ENCODE measurements around the gene SDK1. TPM values are rescaled to one million over a fixed set of nuclear protein-coding genes. Genes with fewer than 3 reads are reported as not detected.

SDK1 gene
- total and polyA plus RNA-seq, 7 experiments from 2014 or later = 0.07 to 2.5 (median 0.54) TPM

DNA sequence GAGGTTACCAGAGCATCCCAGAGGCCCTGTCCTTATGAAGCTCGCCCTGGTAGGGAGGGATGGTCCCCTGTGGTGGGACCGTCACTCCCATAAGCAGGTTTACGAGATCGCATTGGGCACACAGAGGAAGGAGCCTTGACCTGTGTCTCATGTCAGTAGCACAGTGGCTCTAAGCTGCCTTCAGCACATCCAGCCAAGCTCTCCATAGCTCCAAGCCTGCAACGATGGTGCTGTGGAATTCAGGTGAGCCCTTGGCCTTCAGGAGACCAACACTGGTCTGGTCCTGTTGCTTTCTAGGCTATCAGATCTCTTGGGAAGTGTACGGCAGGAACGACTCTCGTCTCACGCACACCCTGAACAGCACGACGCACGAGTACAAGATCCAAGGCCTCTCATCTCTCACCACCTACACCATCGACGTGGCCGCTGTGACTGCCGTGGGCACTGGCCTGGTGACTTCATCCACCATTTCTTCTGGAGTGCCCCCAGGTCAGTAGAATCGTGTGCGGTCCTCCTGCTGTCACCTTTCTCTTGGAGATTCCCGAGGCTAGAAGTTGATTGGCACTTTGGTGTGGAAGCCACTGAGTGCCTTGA is 775.7 kb downstream of the SDK1 start:
- H3K27ac ChIP-seq (ENCODE audit: low read depth, low read length) = no peak overlapping the region
- no peaks in the 10 kb centered on the region for H3K9me3 ChIP-seq (ENCODE audit: control insufficient read depth in 2 of 3, low read length in 3 of 3)
- intact Hi-C loops (cut with micrococcal nuclease) = no loop called here
- Mint-ChIP-seq H3K4me1 (peaks cover 0 to 4% (median 0%) of the 10 kb centered on the region in 7 donors), H3K4me3 (no peak overlapping the region), H3K27ac (no peak overlapping the region), H3K36me3 (peaks cover 0 to 20% (median 5%) of the 10 kb centered on the region in 5 donors), H3K27me3 (peaks cover 0 to 2% (median 0%) of the 10 kb centered on the region in 5 donors), H3K9me3 (peaks cover 0 to 5% (median 0%) of the 10 kb centered on the region in 11 donors)
- no peaks in the 10 kb centered on the region for H3K4me1 ChIP-seq (ENCODE audit: control insufficient read depth in 2 of 2, insufficient read depth in 2 of 2, low read length in 2 of 2)
- no peak overlapping the region for H3K4me3 ChIP-seq (ENCODE audit: low read length)
- no peaks in the 10 kb centered on the region for H3K36me3 ChIP-seq (ENCODE audit: control insufficient read depth in 2 of 3, insufficient read depth in 3 of 3, low read length in 3 of 3)
- ATAC-seq (no peak), DNase-seq (no peak)
- H3K27me3 ChIP-seq (ENCODE audit: control insufficient read depth in 2 of 2, insufficient read depth in 2 of 2, low read length in 2 of 2) = no peaks in the 10 kb centered on the region
- ChIA-PET CTCF (no interaction called here), POLR2A (no interaction called here)

DNA sequence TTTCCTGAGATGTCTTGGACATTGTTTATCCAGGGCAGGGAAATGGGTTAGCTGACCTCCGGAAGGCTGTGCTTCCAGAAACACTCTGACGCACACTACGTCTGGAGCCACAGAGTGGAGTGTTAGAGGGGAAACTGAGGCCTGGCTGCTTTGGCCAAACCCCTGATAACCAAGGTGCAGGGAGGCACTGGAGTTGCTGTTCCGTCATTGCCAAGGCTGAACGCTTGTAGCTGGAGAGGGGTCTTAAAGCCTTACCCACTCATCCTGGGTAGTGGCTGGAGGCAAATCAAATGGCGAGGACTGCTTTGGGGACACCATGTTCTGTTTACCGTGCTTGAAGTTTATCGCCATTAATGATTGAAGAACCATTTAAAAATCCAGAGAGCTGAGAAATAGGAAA is 776.9 kb downstream of the SDK1 start:
- ChIA-PET CTCF (no interaction called here), POLR2A (no interaction called here)
- peaks cover 0 to 20% (median 5%) of the 10 kb centered on the region in 5 donors for H3K36me3 Mint-ChIP-seq
- no peak for DNase-seq
- H3K27me3 Mint-ChIP-seq = peaks cover 0 to 2% (median 0%) of the 10 kb centered on the region in 5 donors
- H3K27ac ChIP-seq (ENCODE audit: low read depth, low read length) = no peak overlapping the region
- H3K9me3 ChIP-seq (ENCODE audit: control insufficient read depth in 2 of 3, low read length in 3 of 3) = no peaks in the 10 kb centered on the region
- no peaks in the 10 kb centered on the region for H3K36me3 ChIP-seq (ENCODE audit: control insufficient read depth in 2 of 3, insufficient read depth in 3 of 3, low read length in 3 of 3)
- intact Hi-C loops (cut with micrococcal nuclease) = no loop called here
- ATAC-seq = no peak
- no peak overlapping the region for H3K4me3 ChIP-seq (ENCODE audit: low read length)
- no peak overlapping the region for H3K4me3 Mint-ChIP-seq
- no peaks in the 10 kb centered on the region for H3K27me3 ChIP-seq (ENCODE audit: control insufficient read depth in 2 of 2, insufficient read depth in 2 of 2, low read length in 2 of 2)
- H3K4me1 ChIP-seq (ENCODE audit: control insufficient read depth in 2 of 2, insufficient read depth in 2 of 2, low read length in 2 of 2) = no peaks in the 10 kb centered on the region
- H3K9me3 Mint-ChIP-seq = peaks cover 0 to 5% (median 0%) of the 10 kb centered on the region in 11 donors
- H3K27ac Mint-ChIP-seq = no peak overlapping the region
- peaks cover 0 to 1% (median 0%) of the 10 kb centered on the region in 7 donors for H3K4me1 Mint-ChIP-seq

DNA sequence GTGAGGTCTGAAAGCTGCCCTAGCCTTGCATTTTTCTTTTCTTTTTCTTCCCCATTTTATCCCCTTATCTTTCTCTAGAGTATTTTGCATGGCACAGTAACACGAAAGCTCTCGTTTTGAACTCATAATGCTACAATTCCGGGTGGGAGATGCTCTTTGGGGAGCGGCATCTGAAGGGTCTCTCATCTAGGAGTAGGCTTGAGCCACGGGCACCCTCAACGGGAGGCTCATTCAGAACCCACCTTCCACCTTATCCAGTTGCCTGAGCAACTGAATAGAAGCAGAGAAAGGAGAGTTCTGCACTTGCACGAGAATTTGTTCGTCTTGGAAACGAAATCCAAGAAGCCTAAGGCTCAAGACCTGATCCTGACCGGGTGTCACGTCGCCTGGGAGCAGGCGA is 777.5 kb downstream of the SDK1 start:
- POLR2A ChIA-PET = no interaction called here

DNA sequence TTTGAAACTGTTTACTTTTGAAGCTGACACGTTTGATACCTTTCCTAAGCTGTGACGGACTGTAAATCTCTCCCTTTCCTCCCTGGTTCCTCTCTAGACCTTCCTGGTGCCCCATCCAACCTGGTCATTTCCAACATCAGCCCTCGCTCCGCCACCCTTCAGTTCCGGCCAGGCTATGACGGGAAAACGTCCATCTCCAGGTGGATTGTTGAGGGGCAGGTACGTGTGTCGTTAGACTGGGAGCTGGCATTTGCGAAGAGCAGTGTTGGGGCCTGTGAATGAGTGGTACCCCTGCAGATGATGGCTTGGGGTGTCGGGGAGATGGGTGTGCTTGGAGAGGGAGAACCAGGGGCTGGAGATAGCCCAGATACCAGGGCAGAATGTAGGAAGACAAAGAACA is 778.3 kb downstream of the SDK1 start:
- Histone ChIP-seq H3K27me3 (ENCODE audit: control insufficient read depth in 2 of 2, insufficient read depth in 2 of 2, low read length in 2 of 2) (no peaks in the 10 kb centered on the region), H3K9me3 (ENCODE audit: control insufficient read depth in 2 of 3, low read length in 3 of 3) (peaks cover 0 to 4% (median 0%) of the 10 kb centered on the region in 3 experiments), H3K4me1 (ENCODE audit: control insufficient read depth in 2 of 2, insufficient read depth in 2 of 2, low read length in 2 of 2) (no peaks in the 10 kb centered on the region), H3K27ac (ENCODE audit: low read depth, low read length) (no peak overlapping the region), H3K36me3 (ENCODE audit: control insufficient read depth in 2 of 3, insufficient read depth in 3 of 3, low read length in 3 of 3) (no peaks in the 10 kb centered on the region), H3K4me3 (ENCODE audit: low read length) (no peak overlapping the region)
- ATAC-seq = no peak
- ChIA-PET CTCF (no interaction called here), POLR2A (no interaction called here)
- Mint-ChIP-seq H3K27ac (no peak overlapping the region), H3K4me3 (no peak overlapping the region), H3K27me3 (peaks cover 0 to 2% (median 0%) of the 10 kb centered on the region in 5 donors), H3K36me3 (peaks cover 0 to 20% (median 5%) of the 10 kb centered on the region in 5 donors), H3K9me3 (peaks cover 0 to 7% (median 2%) of the 10 kb centered on the region in 11 donors), H3K4me1 (peaks cover 0 to 1% (median 0%) of the 10 kb centered on the region in 7 donors)
- DNase-seq = no peak
- intact Hi-C loops (cut with micrococcal nuclease) = no loop called here

More for the DNA sequence above, 777.5 kb downstream of the SDK1 start:
- H3K9me3 Mint-ChIP-seq = peaks cover 0 to 5% (median 0%) of the 10 kb centered on the region in 11 donors
- DNase-seq (no peak), ATAC-seq (no peak)
- Histone ChIP-seq H3K27me3 (ENCODE audit: control insufficient read depth in 2 of 2, insufficient read depth in 2 of 2, low read length in 2 of 2) (no peaks in the 10 kb centered on the region), H3K9me3 (ENCODE audit: control insufficient read depth in 2 of 3, low read length in 3 of 3) (peaks cover 0 to 2% (median 0%) of the 10 kb centered on the region in 3 experiments), H3K36me3 (ENCODE audit: control insufficient read depth in 2 of 3, insufficient read depth in 3 of 3, low read length in 3 of 3) (no peaks in the 10 kb centered on the region), H3K4me3 (ENCODE audit: low read length) (no peak overlapping the region), H3K27ac (ENCODE audit: low read depth, low read length) (no peak overlapping the region), H3K4me1 (ENCODE audit: control insufficient read depth in 2 of 2, insufficient read depth in 2 of 2, low read length in 2 of 2) (no peaks in the 10 kb centered on the region)
- peaks cover 0 to 2% (median 0%) of the 10 kb centered on the region in 5 donors for H3K27me3 Mint-ChIP-seq
- peaks cover 0 to 20% (median 5%) of the 10 kb centered on the region in 5 donors for H3K36me3 Mint-ChIP-seq
- intact Hi-C loops (cut with micrococcal nuclease) = no loop called here
- H3K4me3 Mint-ChIP-seq = no peak overlapping the region
- H3K27ac Mint-ChIP-seq = no peak overlapping the region
- peaks cover 0 to 1% (median 0%) of the 10 kb centered on the region in 7 donors for H3K4me1 Mint-ChIP-seq
- CTCF ChIA-PET = no interaction called here

DNA sequence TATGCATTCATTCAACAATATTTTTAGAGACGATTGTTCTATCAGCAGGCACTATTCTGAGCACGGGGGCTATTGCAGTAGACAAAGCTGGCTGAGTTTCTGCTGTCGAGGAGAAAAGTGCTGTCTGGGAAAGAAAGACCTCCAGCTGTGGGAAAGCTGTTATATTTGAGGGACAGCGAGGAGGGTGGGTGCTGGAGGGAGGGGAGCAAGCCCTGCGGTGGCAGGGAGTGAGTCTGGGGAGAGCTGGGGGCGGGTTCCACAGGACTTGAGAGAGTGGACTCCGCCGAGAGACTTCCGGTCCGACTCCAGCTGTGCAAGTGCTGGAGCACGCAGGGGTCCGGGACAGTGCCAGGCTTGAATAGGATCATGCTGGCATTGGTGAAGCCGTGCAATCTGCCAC is 778.9 kb downstream of the SDK1 start:
- ChIA-PET CTCF (no interaction called here), POLR2A (no interaction called here)
- Mint-ChIP-seq H3K4me3 (no peak overlapping the region), H3K9me3 (peaks cover 0 to 9% (median 2%) of the 10 kb centered on the region in 11 donors), H3K36me3 (peaks cover 0 to 20% (median 5%) of the 10 kb centered on the region in 5 donors), H3K27me3 (peaks cover 0 to 2% (median 0%) of the 10 kb centered on the region in 5 donors), H3K27ac (peak overlapping the region in 1 of 9 donors; percentile 30), H3K4me1 (peaks cover 0 to 1% (median 0%) of the 10 kb centered on the region in 7 donors)
- H3K36me3 ChIP-seq (ENCODE audit: control insufficient read depth in 2 of 3, insufficient read depth in 3 of 3, low read length in 3 of 3) = no peaks in the 10 kb centered on the region
- no peak overlapping the region for H3K27ac ChIP-seq (ENCODE audit: low read depth, low read length)
- H3K4me1 ChIP-seq (ENCODE audit: control insufficient read depth in 2 of 2, insufficient read depth in 2 of 2, low read length in 2 of 2) = no peaks in the 10 kb centered on the region
- intact Hi-C loops (cut with micrococcal nuclease) = no loop called here
- ATAC-seq (no peak), DNase-seq (no peak)
- peaks cover 0 to 4% (median 0%) of the 10 kb centered on the region in 3 experiments for H3K9me3 ChIP-seq (ENCODE audit: control insufficient read depth in 2 of 3, low read length in 3 of 3)
- no peaks in the 10 kb centered on the region for H3K27me3 ChIP-seq (ENCODE audit: control insufficient read depth in 2 of 2, insufficient read depth in 2 of 2, low read length in 2 of 2)
- H3K4me3 ChIP-seq (ENCODE audit: low read length) = no peak overlapping the region

DNA sequence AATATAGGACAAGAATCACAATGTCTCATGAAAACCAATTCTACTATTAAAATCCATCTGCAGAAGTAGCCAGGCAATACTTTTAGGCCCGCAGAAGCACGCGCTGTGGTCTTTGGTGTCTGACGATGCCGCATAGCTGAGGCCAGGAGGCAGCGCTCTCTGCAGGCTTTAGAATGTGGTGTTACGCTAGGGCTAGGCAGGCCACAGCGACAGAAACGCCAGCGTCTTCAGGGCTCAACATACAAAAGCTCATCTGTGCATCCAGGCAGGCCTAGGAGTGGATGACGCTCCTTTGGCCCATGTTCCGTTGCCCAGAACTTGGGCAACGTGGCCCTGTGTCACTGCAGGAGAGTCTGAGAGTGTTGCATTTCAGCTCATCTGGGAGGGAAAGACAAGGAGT is 779.9 kb downstream of the SDK1 start:
- ATAC-seq (no peak), DNase-seq (no peak)
- H3K9me3 Mint-ChIP-seq = peaks cover 0 to 9% (median 2%) of the 10 kb centered on the region in 11 donors
- no peak overlapping the region for H3K4me3 Mint-ChIP-seq
- H3K4me3 ChIP-seq (ENCODE audit: low read length) = no peak overlapping the region
- H3K27me3 ChIP-seq (ENCODE audit: control insufficient read depth in 2 of 2, insufficient read depth in 2 of 2, low read length in 2 of 2) = no peaks in the 10 kb centered on the region
- intact Hi-C loops (cut with micrococcal nuclease) = no loop called here
- ChIA-PET CTCF (no interaction called here), POLR2A (no interaction called here)
- H3K27ac ChIP-seq (ENCODE audit: low read depth, low read length) = no peak overlapping the region
- H3K36me3 ChIP-seq (ENCODE audit: control insufficient read depth in 2 of 3, insufficient read depth in 3 of 3, low read length in 3 of 3) = no peaks in the 10 kb centered on the region
- H3K4me1 ChIP-seq (ENCODE audit: control insufficient read depth in 2 of 2, insufficient read depth in 2 of 2, low read length in 2 of 2) = no peaks in the 10 kb centered on the region
- H3K36me3 Mint-ChIP-seq = peaks cover 0 to 20% (median 5%) of the 10 kb centered on the region in 5 donors
- peaks cover 0 to 3% (median 2%) of the 10 kb centered on the region in 7 donors for H3K4me1 Mint-ChIP-seq
- H3K9me3 ChIP-seq (ENCODE audit: control insufficient read depth in 2 of 3, low read length in 3 of 3) = peaks cover 0 to 4% (median 0%) of the 10 kb centered on the region in 3 experiments
- peaks cover 0 to 3% (median 0%) of the 10 kb centered on the region in 5 donors for H3K27me3 Mint-ChIP-seq
- H3K27ac Mint-ChIP-seq = no peak overlapping the region

DNA sequence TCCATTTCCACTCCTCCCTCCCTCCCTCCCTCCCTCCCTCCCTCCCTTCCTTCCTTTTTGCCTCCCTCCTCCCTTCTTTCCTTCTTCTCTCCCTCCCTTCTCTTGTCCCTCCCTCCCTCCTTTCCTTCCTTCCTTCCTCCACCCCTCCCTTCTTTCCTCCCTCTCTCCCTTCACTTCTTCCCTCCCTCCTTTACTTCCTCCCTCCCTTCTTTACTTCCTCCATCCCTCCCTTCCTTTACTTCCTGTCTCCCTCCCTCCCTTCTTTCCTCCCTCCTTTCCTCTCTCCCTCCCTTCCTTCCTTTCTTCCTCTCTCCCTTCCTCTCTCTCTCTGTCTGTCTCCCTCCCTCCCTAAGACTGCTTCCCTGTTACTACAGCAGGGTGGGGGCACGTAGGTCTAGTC is 782.5 kb downstream of the SDK1 start:
- POLR2A ChIA-PET = no interaction called here
- Mint-ChIP-seq H3K36me3 (peaks cover 0 to 14% (median 5%) of the 10 kb centered on the region in 5 donors), H3K4me1 (peaks cover 0 to 11% (median 6%) of the 10 kb centered on the region in 7 donors), H3K27me3 (peaks cover 0 to 8% (median 0%) of the 10 kb centered on the region in 5 donors), H3K27ac (peak overlapping the region in 7 of 9 donors; percentile 15 to 75 (median 58)), H3K9me3 (peaks cover 0 to 9% (median 2%) of the 10 kb centered on the region in 11 donors), H3K4me3 (no peak overlapping the region)
- Histone ChIP-seq H3K4me1 (ENCODE audit: control insufficient read depth in 2 of 2, insufficient read depth in 2 of 2, low read length in 2 of 2) (no peaks in the 10 kb centered on the region), H3K4me3 (ENCODE audit: low read length) (no peak overlapping the region), H3K36me3 (ENCODE audit: control insufficient read depth in 2 of 3, insufficient read depth in 3 of 3, low read length in 3 of 3) (no peaks in the 10 kb centered on the region), H3K9me3 (ENCODE audit: control insufficient read depth in 2 of 3, low read length in 3 of 3) (peaks cover 0 to 4% (median 0%) of the 10 kb centered on the region in 3 experiments), H3K27me3 (ENCODE audit: control insufficient read depth in 2 of 2, insufficient read depth in 2 of 2, low read length in 2 of 2) (no peaks in the 10 kb centered on the region), H3K27ac (ENCODE audit: low read depth, low read length) (peak overlapping the region; percentile 32)
- ATAC-seq (no peak), DNase-seq (no peak)
- intact Hi-C loops (cut with micrococcal nuclease) = no loop called here
- CTCF ChIA-PET = no interaction called here

Measured in naive thymus-derived CD4-positive, alpha-beta T cell (primary cell).